ENCODE results near the gene RIOX2.

The RIOX2 gene

GRCh38 chr3:97988784-97989568, 16.7 kb upstream of the RIOX2 start:
- DNase-seq: no peak

- no peak for DNase-seq
Observed at GRCh38 chr3:97987306-97987705, 15.1 kb upstream of the RIOX2 start.

GRCh38 chr3:97983933-97984491, 11.8 kb upstream of the RIOX2 start:
- DNase-seq: no peak

GRCh38 chr3:97981886-97982285, 9.7 kb upstream of the RIOX2 start:
- no peak for DNase-seq

GRCh38 chr3:97979610-97980009, 7.4 kb upstream of the RIOX2 start:
- no peak for DNase-seq

- no peak for DNase-seq
Observed at GRCh38 chr3:97975466-97975865, 3.2 kb upstream of the RIOX2 start.

GRCh38 chr3:97974996-97975395, 2.8 kb upstream of the RIOX2 start:
- no peak for DNase-seq

GRCh38 chr3:97972976-97973375, 745 bp upstream of the RIOX2 start:
- DNase-seq: no peak

GRCh38 chr3:97970956-97971620, 1.1 kb downstream of the RIOX2 start:
- DNase-seq: no peak

GRCh38 chr3:97970156-97970555, 2.1 kb downstream of the RIOX2 start:
- no peak for DNase-seq

- DNase-seq: no peak
Observed at GRCh38 chr3:97969541-97969940, 2.7 kb downstream of the RIOX2 start.

- DNase-seq: no peak
Observed at GRCh38 chr3:97968376-97968775, 3.9 kb downstream of the RIOX2 start.

- no peak for DNase-seq
Observed at GRCh38 chr3:97967966-97968365, 4.3 kb downstream of the RIOX2 start.

- no peak for DNase-seq
Observed at GRCh38 chr3:97960993-97961766, 11.1 kb downstream of the RIOX2 start.

- no peak for DNase-seq
Observed at GRCh38 chr3:97960551-97960950, 11.7 kb downstream of the RIOX2 start.

- no peak for DNase-seq
Observed at GRCh38 chr3:97959872-97960271, 12.4 kb downstream of the RIOX2 start.

- DNase-seq: no peak
Observed at GRCh38 chr3:97958796-97959195, 13.4 kb downstream of the RIOX2 start.

- DNase-seq: no peak
Observed at GRCh38 chr3:97958396-97958795, 13.8 kb downstream of the RIOX2 start.

- no peak for DNase-seq
Observed at GRCh38 chr3:97957617-97958311, 14.5 kb downstream of the RIOX2 start.

GRCh38 chr3:97956051-97956450, 16.2 kb downstream of the RIOX2 start:
- DNase-seq: no peak

GRCh38 chr3:97954228-97954827, 17.9 kb downstream of the RIOX2 start:
- no peak for DNase-seq

- DNase-seq: no peak
Observed at GRCh38 chr3:97952872-97953271, 19.4 kb downstream of the RIOX2 start.
